Prostate gland (tissue), 2 donors: ENCODE measurements around the gene ZCCHC17. TPM values are rescaled to one million over a fixed set of nuclear protein-coding genes. Genes with fewer than 3 reads are reported as not detected.
A peak's percentile ranks its signal among the peaks of the same experiment; 100 is the strongest.

Source experiments
- DNase-seq: peaks from one replicate; pipeline ENCODE4 v3.0.0-alpha.2; 2019; ENCODE audit warnings: low spot score
- H3K27ac ChIP-seq, 2 donors: fragments of 200-600 bp; sonication (generic); 2 replicates each; pipeline ENCODE4 v1.5.1; 2017 to 2019
- H3K27me3 ChIP-seq: fragments of 200-600 bp; sonication (generic); replicated peaks from 2 replicates; pipeline ENCODE4 v1.5.1; 2019; ENCODE audit not compliant: insufficient read depth
- H3K36me3 ChIP-seq, 2 donors: fragments of 200-600 bp; sonication (generic); 1 replicate in 1 of 2; 2 replicates in 1 of 2; pipeline versions ENCODE4 v1.5.1 to v1.8.1; 2017 to 2019
- H3K4me1 ChIP-seq: fragments of 200-600 bp; sonication (generic); replicated peaks from 2 replicates; pipeline ENCODE4 v1.5.1; 2019
- H3K4me3 ChIP-seq, 2 donors: fragments of 200-600 bp; sonication (generic); 2 replicates each; pipeline ENCODE4 v1.5.1; 2017 to 2019
- H3K9me3 ChIP-seq: fragments of 200-600 bp; sonication (generic); 2 replicates; pipeline ENCODE4 v1.5.1; 2017
- POLR2A ChIP-seq: fragments of 450-650 bp; IDR thresholded peaks from one replicate; pipeline ENCODE4 v1.6.1; 2016; ENCODE audit warnings: antibody characterized with exemption, mild to moderate bottlenecking
- POLR2AphosphoS5 ChIP-seq: sonication (generic); formaldehyde crosslinking; IDR thresholded peaks from one replicate; pipeline ENCODE4 v1.6.1; 2017; ENCODE audit warnings: antibody characterized with exemption
- WGBS: methylation state at CpG from one replicate; pipeline ENCODE4 v1.1.5; 2018; 5-methylcytosine and 5-hydroxymethylcytosine counted together
- intact Hi-C: fragments of 100-400 bp; cut with DNase I; formaldehyde crosslinking; loops from one replicate; pipeline ENCODE4 v1.14.2; 2022
- total RNA-seq, 2 donors: library from RNA; depleted of rRNA; stranded (reverse); fragments of >200 nt; gene quantifications; one replicate each; pipeline ENCODE4 v1.1.0, GENCODE V29; 2016
- TF ChIP-seq, protein P1 (sequence below), 4 experiments: fragments of 200-600 bp in 2 of 4; fragments of 450-650 bp in 2 of 4; sonication (generic) in 2 of 4; IDR thresholded peaks; 1 replicate in 3 of 4; 2 replicates in 1 of 4; pipeline ENCODE4 v1.5.1; 2016 to 2019; ENCODE audit warnings: antibody characterized with exemption in 4 of 4, mild to moderate bottlenecking in 2 of 4, moderate library complexity in 2 of 4

ZCCHC17 gene
- total RNA-seq, 2 donors from 2014 or later: 31.5 to 39.0 TPM

DNA sequence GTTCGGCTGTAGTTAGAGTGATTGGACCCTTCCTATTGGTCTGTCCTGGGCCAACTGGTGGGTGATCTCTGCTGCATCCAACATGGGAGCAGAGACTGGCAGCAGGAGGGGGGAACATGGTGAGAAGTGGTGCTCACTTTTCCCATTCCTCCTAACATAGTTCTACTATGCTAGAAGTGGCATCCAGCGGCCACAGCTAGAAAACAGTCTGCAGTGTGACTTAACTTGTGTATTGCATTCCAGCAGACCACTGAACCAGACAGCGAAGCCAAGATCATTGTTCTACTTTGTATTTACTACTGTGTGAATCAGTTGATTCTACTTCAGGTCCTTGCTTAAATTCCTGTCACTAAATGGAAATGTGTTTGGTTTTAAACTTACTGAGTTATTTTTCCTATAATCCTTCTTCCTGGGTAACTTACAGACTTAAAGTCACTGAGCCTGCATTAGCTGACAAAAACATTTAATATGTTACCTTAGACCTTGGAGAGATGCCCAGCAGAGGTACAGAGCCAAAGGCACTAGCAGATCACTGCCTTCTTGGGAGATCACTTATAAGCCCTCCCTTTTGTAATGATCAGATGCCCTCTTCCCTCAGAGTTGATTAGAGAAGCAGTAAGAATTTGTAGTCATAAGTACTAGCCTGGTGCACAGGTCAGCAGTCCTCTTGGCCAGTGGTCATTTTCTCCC is 67.9 kb downstream of the ZCCHC17 start:
- Histone ChIP-seq H3K27me3 (no peaks in the 10 kb centered on the region), H3K27ac (no peak overlapping the region), H3K4me1 (no peaks in the 10 kb centered on the region), H3K9me3 (no peaks in the 10 kb centered on the region), H3K4me3 (no peak overlapping the region), H3K36me3 (peaks cover 0 to 3% of the 10 kb centered on the region in 2 donors)
- WGBS: 68% methylated on average over 3 of the region's 3 CpGs
- intact Hi-C loops: no loop called here
- no peak for TF ChIP-seq POLR2AphosphoS5
- TF ChIP-seq, protein P1, sequence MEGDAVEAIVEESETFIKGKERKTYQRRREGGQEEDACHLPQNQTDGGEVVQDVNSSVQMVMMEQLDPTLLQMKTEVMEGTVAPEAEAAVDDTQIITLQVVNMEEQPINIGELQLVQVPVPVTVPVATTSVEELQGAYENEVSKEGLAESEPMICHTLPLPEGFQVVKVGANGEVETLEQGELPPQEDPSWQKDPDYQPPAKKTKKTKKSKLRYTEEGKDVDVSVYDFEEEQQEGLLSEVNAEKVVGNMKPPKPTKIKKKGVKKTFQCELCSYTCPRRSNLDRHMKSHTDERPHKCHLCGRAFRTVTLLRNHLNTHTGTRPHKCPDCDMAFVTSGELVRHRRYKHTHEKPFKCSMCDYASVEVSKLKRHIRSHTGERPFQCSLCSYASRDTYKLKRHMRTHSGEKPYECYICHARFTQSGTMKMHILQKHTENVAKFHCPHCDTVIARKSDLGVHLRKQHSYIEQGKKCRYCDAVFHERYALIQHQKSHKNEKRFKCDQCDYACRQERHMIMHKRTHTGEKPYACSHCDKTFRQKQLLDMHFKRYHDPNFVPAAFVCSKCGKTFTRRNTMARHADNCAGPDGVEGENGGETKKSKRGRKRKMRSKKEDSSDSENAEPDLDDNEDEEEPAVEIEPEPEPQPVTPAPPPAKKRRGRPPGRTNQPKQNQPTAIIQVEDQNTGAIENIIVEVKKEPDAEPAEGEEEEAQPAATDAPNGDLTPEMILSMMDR (IDR thresholded peaks at IDR 0.05): no peak
- TF ChIP-seq POLR2A: no peak
- peak; percentile 25 for DNase-seq

DNA sequence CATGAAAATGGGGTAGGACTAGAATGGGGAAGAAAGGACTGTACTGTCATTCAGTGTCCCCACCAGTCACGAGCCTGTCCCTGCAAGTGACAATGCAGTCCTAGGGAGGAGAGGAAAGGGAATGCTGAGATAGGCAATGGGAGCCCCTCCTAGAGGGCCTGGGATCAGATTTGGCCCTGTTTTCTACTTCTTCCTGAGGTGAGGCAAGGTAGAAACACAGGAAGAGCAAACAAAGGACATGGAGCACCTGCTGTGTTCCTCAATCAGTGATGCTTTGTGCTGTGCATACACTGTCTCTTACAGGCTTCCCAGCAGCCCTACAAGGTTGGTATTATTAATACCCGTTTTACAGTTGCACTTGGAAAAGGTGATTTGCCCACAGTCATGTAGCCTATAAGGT is 70.0 kb downstream of the ZCCHC17 start:
- TF ChIP-seq POLR2A (no peak), POLR2AphosphoS5 (no peak)
- TF ChIP-seq, protein P1 (IDR thresholded peaks at IDR 0.05): no peak
- Histone ChIP-seq H3K9me3 (no peaks in the 10 kb centered on the region), H3K4me3 (no peak overlapping the region), H3K36me3 (peaks cover 0 to 3% of the 10 kb centered on the region in 2 donors), H3K27me3 (no peaks in the 10 kb centered on the region), H3K27ac (no peak overlapping the region), H3K4me1 (no peaks in the 10 kb centered on the region)
- no peak for DNase-seq
- WGBS: 73% methylated on average over 2 of the region's 2 CpGs
- intact Hi-C loops: no loop called here

DNA sequence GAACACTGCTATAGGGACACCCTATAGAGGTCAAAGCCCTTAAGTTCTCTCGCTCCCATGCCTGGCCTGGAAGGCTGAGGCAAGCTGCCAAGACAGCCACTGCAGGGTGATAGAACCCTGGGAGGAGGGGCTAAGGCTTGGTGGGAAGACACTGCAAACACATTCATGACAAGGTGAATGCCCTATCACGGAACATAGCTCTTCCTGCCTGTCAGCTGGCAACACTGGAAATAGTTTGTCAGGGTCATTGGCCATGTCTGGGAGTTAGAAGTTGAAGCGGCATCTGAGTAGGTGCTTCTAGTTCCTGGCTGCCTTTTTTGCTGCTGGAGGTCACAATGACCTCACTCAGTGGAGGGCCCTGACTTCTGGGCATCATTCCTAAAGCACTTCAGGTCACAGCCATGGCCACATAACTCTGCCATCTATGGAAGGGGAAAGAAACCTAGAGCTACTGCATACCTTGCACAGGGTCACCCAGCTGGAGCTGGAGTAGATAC is 71.8 kb downstream of the ZCCHC17 start:
- intact Hi-C loops: no loop called here
- TF ChIP-seq POLR2AphosphoS5 (no peak), POLR2A (no peak)
- TF ChIP-seq, protein P1 (IDR thresholded peaks at IDR 0.05): no peak
- Histone ChIP-seq H3K36me3 (peaks cover 0 to 3% of the 10 kb centered on the region in 2 donors), H3K4me1 (no peaks in the 10 kb centered on the region), H3K9me3 (no peaks in the 10 kb centered on the region), H3K4me3 (no peak overlapping the region), H3K27ac (no peak overlapping the region), H3K27me3 (no peaks in the 10 kb centered on the region)
- DNase-seq: no peak
- WGBS: 73% methylated on average over 3 of the region's 3 CpGs

DNA sequence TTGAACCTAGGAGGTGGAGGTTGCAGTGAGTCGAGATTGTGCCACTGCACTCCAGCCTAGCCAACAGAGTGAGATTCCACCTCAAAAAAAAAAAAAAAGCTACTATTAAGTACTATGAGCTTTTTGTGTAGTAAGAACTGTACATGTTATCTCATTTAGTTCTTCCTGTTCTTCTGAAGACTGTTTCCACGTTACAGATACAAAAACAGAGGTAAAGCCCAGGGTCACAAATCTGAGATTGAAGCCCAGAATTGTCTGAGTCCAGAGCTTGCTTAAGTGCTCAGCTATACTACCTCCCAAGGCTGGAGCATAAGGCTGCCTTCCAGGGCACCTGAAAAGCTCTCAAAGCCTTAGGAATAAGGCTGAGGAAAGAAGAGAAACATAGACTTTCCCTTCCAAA is 73.2 kb downstream of the ZCCHC17 start:
- Histone ChIP-seq H3K9me3 (no peaks in the 10 kb centered on the region), H3K4me3 (no peak overlapping the region), H3K27me3 (no peaks in the 10 kb centered on the region), H3K27ac (no peak overlapping the region), H3K36me3 (no peaks in the 10 kb centered on the region), H3K4me1 (peaks cover 4% of the 10 kb centered on the region)
- 64% methylated on average over 2 of the region's 2 CpGs for whole genome bisulfite sequencing
- intact Hi-C loops: loop anchor here (5.0 kb wide), 1 partner anchor 73 kb away; the partner anchor contains the start of genes SNRNP40 and ZCCHC17
- no peak for DNase-seq
- TF ChIP-seq, protein P1 (IDR thresholded peaks at IDR 0.05): no peak
- TF ChIP-seq POLR2A: no peak
- TF ChIP-seq POLR2AphosphoS5: no peak

DNA sequence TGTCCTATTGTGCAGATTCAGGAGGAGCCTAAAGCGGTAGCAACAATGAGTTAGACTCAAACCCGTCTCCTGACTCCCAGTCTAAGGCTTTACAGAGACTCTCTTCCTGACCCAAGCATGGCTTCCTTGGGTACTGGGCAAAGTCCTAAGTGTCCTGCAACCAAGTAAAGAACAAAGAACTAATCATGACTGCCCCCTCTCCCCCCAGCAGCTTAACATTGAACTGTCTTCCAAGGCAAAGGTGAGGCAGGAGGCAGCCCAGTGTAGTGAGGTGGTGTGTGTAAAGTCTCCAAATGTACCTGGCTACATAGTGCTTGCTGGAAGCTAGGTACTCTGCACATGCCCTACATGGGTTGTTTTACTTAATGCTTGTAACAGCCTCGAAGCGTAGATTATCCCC is 73.7 kb downstream of the ZCCHC17 start:
- intact Hi-C loops: loop anchor here (5.0 kb wide), 1 partner anchor 73 kb away; the partner anchor contains the start of genes SNRNP40 and ZCCHC17
- H3K9me3 ChIP-seq: no peaks in the 10 kb centered on the region
- TF ChIP-seq POLR2AphosphoS5 (no peak), POLR2A (no peak)
- TF ChIP-seq, protein P1 (IDR thresholded peaks at IDR 0.05): no peak
- no peak for DNase-seq
- WGBS: 85% methylated on average over 4 of the region's 4 CpGs
- H3K36me3 ChIP-seq: no peaks in the 10 kb centered on the region
- no peak overlapping the region for H3K4me3 ChIP-seq
- peaks cover 4% of the 10 kb centered on the region for H3K4me1 ChIP-seq
- H3K27me3 ChIP-seq: no peaks in the 10 kb centered on the region
- H3K27ac ChIP-seq: no peak overlapping the region
